ENCODE measurements around the gene TRERF1.

TRERF1 gene

GRCh38 chr6:42363926-42364849 lies 87.5 kb downstream of the TRERF1 start:
- DNase-seq: no peak

- no peak for DNase-seq
These were observed 90.7 kb downstream of the TRERF1 start for GRCh38 chr6:42361036-42361435.

GRCh38 chr6:42359021-42359420 lies 92.7 kb downstream of the TRERF1 start:
- no peak for DNase-seq

- no peak for DNase-seq
These were observed 96.3 kb downstream of the TRERF1 start for GRCh38 chr6:42355416-42355815.

- DNase-seq: no peak
These were observed 97.0 kb downstream of the TRERF1 start for GRCh38 chr6:42354702-42355101.

GRCh38 chr6:42352856-42353564 lies 98.7 kb downstream of the TRERF1 start:
- no peak for DNase-seq

GRCh38 chr6:42350911-42351310 lies 100.8 kb downstream of the TRERF1 start:
- peak; percentile 57 for DNase-seq

GRCh38 chr6:42349753-42350511 lies 101.8 kb downstream of the TRERF1 start:
- peak; percentile 46 for DNase-seq

- no peak for DNase-seq
These were observed 104.3 kb downstream of the TRERF1 start for GRCh38 chr6:42347456-42347855.

GRCh38 chr6:42345696-42346416 lies 105.9 kb downstream of the TRERF1 start:
- no peak for DNase-seq

- no peak for DNase-seq
These were observed 107.0 kb downstream of the TRERF1 start for GRCh38 chr6:42344756-42345155.

GRCh38 chr6:42341771-42342553 lies 109.8 kb downstream of the TRERF1 start:
- DNase-seq: no peak

GRCh38 chr6:42341221-42341620 lies 110.5 kb downstream of the TRERF1 start:
- no peak for DNase-seq

- DNase-seq: no peak
These were observed 111.2 kb downstream of the TRERF1 start for GRCh38 chr6:42340511-42340910.

- DNase-seq: no peak
These were observed 111.7 kb downstream of the TRERF1 start for GRCh38 chr6:42339991-42340401.

- DNase-seq: no peak
These were observed 112.9 kb downstream of the TRERF1 start for GRCh38 chr6:42338744-42339222.

- DNase-seq: no peak
These were observed 113.6 kb downstream of the TRERF1 start for GRCh38 chr6:42337985-42338743.

GRCh38 chr6:42336431-42336830 lies 115.3 kb downstream of the TRERF1 start:
- no peak for DNase-seq

- DNase-seq: no peak
These were observed 115.8 kb downstream of the TRERF1 start for GRCh38 chr6:42335896-42336295.

GRCh38 chr6:42334870-42335269 lies 116.9 kb downstream of the TRERF1 start:
- DNase-seq: no peak

GRCh38 chr6:42333612-42334011 lies 118.1 kb downstream of the TRERF1 start:
- no peak for DNase-seq

All from NCI-H2171 treated with DMSO at 0.1 percent for 48 hours (cell line).